ENCODE measurements around the gene VPS51.

The VPS51 gene

DNA sequence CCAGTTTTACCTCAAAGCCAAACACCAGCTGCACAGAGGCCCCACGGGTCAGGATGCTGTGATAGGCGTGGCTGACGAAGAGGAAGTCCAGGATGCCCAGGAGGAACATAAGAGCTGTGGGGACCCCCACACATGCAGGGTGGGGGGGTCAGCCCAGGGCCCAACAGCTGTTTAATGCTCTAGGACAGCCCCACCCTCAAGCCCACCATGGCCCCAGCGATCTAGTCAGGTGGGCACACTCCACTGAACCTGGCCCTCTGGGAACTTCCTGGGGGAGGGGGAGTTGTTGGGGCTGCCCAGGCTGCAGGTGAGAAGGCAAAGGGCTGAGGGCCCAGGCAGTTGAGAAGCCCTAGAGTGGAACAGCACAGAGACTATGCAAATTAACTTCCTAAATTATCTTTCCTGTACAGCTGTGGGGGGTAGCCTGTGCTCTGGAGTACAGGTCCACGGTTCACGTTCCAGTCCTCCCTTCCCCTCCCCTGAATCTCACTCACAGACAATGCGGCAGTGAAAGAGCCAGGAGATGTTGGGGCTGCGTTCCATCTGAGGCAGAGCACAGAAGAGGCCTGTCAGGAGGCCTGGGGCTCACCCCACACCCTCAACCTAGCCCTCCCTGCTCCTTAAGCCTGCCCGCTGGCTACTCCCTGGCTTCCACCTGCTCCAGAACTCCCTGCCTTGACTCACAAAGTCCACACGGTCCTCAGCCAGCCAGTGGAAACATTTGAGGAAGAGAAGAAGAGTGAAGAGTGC, 36.4 kb downstream of the VPS51 start:
- DNase-seq = no peak

GRCh38 chr11:65132988-65133700, 37.1 kb downstream of the VPS51 start:
- no peak for DNase-seq

- DNase-seq = no peak
Observed at GRCh38 chr11:65133724-65134123, 37.7 kb downstream of the VPS51 start.

- peak in 55 of 56 donors; percentile 65 to 96 (median 87) for DNase-seq
Observed at GRCh38 chr11:65134240-65134951, 38.4 kb downstream of the VPS51 start, which contains the start of gene SYVN1. SYVN1 (minus strand) TSS chr11:65134519; CDS start chr11:65133601, 918 bp downstream.

DNA sequence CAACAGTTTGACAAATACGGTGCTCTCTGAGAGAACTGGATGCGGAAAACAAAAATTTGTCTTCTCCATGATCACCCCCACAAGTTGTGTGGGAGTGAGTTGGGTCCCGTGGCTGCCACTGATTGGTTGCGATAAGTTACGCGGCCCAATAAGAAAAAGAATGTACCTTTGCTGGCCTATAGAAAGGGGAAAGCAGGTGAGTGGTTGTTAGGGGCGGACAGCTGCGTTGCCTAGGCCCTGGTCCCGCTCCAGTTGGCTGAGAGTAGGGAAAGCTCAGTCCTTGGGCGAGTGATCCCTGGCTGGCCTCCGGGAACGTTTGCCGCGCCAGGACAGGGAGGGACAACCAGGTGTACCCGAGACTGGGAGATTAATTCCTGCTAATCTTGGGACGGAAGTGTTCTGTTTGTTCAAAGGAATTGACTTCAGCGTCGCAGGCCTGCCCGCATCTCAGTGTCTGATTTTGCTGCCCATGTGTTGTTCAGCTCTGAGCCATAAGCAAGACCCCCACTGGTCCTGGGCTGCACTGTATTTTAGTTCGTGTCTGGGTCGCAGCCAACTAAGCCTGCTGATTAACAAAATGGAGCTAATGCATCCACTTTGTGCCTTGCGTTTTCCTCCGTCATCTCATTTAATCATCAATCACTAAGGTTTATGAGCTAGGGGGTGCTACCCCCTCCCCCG, 39.1 kb downstream of the VPS51 start:
- DNase-seq = peak in 55 of 56 donors; percentile 56 to 94 (median 80)

DNA sequence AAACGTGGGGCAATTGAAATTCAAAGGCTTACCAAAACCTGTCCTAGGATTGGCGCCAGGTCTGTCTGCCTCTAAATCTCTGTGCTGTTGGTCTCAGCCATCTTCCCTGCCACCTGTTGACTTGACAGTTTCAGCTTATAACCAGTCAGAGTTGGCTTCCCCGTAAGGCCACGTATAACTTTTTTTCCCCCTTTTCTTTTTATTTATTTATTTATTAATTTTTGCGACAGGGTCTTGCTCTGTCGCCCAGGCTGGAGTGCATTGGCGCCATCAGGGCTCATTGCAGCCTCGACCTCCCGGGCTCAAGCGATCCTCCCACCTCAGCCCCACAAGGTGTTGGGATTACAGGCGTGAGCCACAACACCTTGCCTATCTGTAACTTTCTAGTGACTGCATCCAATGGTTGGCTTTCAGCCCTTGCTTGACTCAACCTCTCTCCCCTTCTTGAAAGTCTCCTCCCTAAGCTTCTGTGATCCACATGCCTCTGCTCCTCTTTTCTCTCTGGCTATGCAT, 39.7 kb downstream of the VPS51 start:
- no peak for DNase-seq

- no peak for DNase-seq
Observed at GRCh38 chr11:65136515-65137096, 40.6 kb downstream of the VPS51 start.

DNA sequence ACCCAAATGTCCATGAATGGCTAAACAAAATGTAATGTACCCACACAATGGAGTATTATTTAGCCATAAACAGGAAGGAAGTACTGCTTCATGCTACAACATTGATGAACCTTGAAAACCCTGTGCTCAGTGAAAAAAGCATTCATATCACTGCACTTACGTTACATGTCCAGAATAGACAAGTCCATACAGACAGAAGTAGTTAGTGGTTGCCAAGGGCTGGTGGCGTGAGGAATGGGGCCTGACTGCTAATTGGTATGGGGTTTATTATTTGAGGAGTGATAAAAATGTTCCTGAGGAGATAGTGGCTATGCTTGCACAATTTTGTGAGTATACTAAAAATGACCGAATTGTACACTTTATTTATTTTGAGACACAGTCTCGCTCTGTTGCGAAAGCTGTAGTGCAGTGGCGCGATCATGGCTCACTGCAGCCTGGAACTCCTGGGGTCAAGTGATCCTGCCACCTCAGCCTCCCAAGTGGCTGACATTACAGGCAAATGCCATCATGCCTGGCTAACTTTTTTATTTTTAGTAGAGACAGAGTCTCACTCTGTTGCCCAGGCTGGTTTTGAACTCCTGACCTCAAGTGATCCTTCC, 46.0 kb downstream of the VPS51 start:
- no peak for DNase-seq

DNA sequence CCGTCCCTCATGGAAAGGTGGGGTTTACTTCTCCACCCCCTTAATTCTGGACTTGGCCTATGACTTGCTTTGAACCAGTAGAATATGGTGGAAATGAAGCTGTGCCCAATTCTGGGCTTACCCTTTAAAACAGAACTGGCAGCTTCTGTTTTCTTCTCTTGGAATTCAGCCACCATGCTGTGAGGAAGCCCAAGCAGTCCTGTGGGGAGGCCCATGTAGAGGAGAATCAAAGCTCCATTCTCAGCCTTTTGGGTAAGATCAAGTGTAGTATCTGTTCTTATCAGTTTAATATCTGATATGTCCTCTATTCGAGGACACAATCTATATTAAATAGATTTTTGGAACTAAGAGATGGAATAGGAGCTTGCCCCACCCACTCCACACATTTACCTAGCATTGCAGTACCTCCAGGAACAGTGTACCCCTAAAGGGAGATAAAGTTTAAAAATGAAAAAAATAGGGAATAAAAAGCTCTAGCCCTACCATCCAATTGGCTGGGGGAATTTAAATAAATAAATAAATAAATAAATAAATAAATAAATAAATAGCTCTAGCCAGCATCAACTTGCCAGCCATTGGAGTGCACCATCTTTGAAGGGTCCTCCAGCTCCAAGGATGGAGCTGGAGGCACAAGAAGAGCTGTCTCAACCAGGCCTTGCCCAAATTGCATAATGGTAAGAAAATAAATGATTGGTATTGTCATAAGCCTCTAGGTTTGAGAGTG, 51.5 kb downstream of the VPS51 start:
- DNase-seq = no peak

- DNase-seq = no peak
Observed at GRCh38 chr11:65148657-65149056, 52.6 kb downstream of the VPS51 start.

DNA sequence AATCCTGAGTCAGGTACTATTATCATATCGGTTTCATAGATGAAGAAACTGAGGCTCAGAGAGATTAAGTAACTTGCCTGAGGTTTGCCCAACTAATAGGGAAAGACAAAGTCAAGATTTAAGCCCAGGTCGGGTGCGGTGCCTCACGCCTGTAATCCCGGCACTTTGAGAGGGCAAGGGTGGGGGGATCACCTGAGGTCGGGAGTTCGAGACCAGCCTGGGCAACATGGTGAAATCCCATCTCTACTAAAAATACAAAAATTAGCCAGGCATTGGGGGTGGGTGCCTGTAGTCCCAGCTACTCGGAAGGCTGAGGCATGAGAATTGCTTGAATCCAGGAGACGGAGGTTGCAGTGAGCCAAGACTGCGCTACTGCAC, 54.1 kb downstream of the VPS51 start:
- DNase-seq = peak in 1 of 56 donors; percentile 20

GRCh38 chr11:65150509-65151299, 54.7 kb downstream of the VPS51 start:
- peak in 47 of 56 donors; percentile 8 to 77 (median 46) for DNase-seq

DNA sequence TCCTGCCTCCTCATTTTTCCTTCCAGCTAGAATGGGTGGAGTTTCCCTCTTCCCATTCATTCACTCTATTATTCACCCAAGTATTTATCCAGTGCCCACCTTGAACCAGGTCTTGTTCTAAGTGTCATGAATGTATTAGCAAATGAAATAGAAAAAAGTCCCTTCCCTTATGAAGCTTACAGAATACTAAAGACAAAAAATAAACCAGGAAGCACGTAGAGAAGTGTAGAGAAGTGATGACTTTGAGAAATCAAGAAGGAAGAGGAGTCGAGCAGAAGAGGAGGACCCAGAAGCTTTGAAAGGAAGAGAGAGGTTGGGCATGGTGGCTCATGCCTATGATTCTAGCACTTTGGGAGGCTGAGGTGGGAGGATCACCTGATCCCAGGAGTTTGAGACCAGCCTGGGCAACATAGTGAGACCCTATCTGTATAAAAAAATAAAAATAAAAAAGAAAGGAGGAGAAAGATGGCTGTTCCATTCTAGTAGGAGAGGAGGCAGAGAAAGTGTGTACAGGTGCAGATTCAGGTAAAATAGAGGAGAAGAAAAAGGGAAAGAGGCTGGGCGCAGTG, 55.4 kb downstream of the VPS51 start:
- no peak for DNase-seq

- DNase-seq = no peak
Observed at GRCh38 chr11:65152122-65152521, 56.1 kb downstream of the VPS51 start.

GRCh38 chr11:65156256-65156655, 60.2 kb downstream of the VPS51 start:
- DNase-seq = no peak

DNA sequence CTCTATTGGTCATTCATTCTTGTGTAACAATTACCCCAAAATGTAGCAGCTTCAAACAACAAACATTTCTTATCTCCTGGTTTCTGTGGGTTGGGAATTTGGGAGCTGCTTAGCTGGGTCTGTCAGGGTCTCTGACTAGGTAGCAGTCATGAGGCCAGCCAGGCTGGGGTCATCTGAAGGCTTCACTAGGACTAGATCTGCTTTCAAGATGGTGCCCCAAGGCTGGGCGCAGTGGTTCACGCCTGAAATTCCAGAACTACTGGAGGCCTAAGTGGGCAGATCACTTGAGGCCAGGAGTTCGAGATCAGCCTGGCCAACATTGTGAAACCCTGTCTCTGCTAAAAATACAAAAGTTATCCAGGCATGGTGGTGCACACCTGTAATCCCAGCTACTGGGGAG, 60.9 kb downstream of the VPS51 start:
- DNase-seq = no peak

GRCh38 chr11:65157336-65157735, 61.3 kb downstream of the VPS51 start:
- DNase-seq = no peak

- no peak for DNase-seq
Observed at GRCh38 chr11:65159012-65159411, 63.0 kb downstream of the VPS51 start.

- DNase-seq = no peak
Observed at GRCh38 chr11:65160643-65161042, 64.6 kb downstream of the VPS51 start.
